DND-41 (cell line): Measurements from ENCODE around the gene MYBBP1A.

Experiments used
- ATAC-seq: fragments of 200-7000 bp; cut with Tn5 transposase; 3 replicates; pipeline ENCODE4 v1.9.1; 2021; ENCODE audit warnings: low read depth; ENCODE audit not compliant: insufficient read depth
- DNase-seq: peaks from one replicate; pipeline ENCODE4 v3.0.0-alpha.2; 2020
- H2AFZ ChIP-seq: 2 replicates; pipeline ENCODE4 v1.6.0; 2012; ENCODE audit warnings: low read depth, low read length
- H3K27ac ChIP-seq: 2 replicates; pipeline ENCODE4 v1.5.1; 2012; ENCODE audit warnings: low read length, inconsistent platforms
- H3K27me3 ChIP-seq: fragments of 200-600 bp; sonication (generic); 2 replicates; pipeline ENCODE4 v1.6.0; 2012; ENCODE audit warnings: low read length, mild to moderate bottlenecking, inconsistent platforms; ENCODE audit not compliant: insufficient read depth, poor library complexity
- H3K36me3 ChIP-seq: 2 replicates; pipeline ENCODE4 v1.5.1; 2012; ENCODE audit warnings: low read length, inconsistent platforms; ENCODE audit not compliant: insufficient read depth
- H3K4me1 ChIP-seq: 2 replicates; pipeline ENCODE4 v1.5.1; 2012; ENCODE audit warnings: mild to moderate bottlenecking, low read length; ENCODE audit not compliant: insufficient read depth
- H3K4me2 ChIP-seq: 2 replicates; pipeline ENCODE4 v1.6.0; 2012; ENCODE audit warnings: mild to moderate bottlenecking, moderate library complexity, low read length, inconsistent platforms; ENCODE audit not compliant: insufficient read depth
- H3K4me3 ChIP-seq, 2 experiments: fragments of 200-600 bp in 1 of 2; shearing (Covaris generic) in 1 of 2; 2 replicates each; pipeline ENCODE4 v1.5.1; 2012 to 2016; ENCODE audit warnings: inconsistent platforms in 2 of 2, low read length in 2 of 2, mild to moderate bottlenecking in 2 of 2, low read depth in 1 of 2, moderate library complexity in 1 of 2
- H3K79me2 ChIP-seq: 2 replicates; pipeline ENCODE4 v1.6.0; 2012; ENCODE audit warnings: low read length, inconsistent platforms; ENCODE audit not compliant: insufficient read depth
- H3K9ac ChIP-seq: 2 replicates; pipeline ENCODE4 v1.6.0; 2012; ENCODE audit warnings: low read depth, mild to moderate bottlenecking, inconsistent platforms, low read length, moderate library complexity
- H3K9me3 ChIP-seq: 2 replicates; pipeline ENCODE4 v1.5.1; 2012; ENCODE audit warnings: low read length, moderate library complexity, mild to moderate bottlenecking, inconsistent platforms; ENCODE audit not compliant: insufficient read depth, severe bottlenecking
- H4K20me1 ChIP-seq: 2 replicates; pipeline ENCODE4 v1.6.0; 2012; ENCODE audit warnings: low read length; ENCODE audit not compliant: insufficient read depth
- EZH2 ChIP-seq: IDR thresholded peaks from 3 replicates; pipeline ENCODE4 v1.6.1; 2012; ENCODE audit warnings: borderline replicate concordance, low read depth, mild to moderate bottlenecking, moderate library complexity, low read length, inconsistent platforms; ENCODE audit not compliant: severe bottlenecking
- TF ChIP-seq, protein P1 (sequence below): IDR thresholded peaks from 2 replicates; pipeline ENCODE4 v1.5.1; 2012; ENCODE audit warnings: borderline replicate concordance, low read length, moderate library complexity, mild to moderate bottlenecking; ENCODE audit not compliant: poor library complexity, severe bottlenecking; ENCODE audit errors: extremely low read depth

Gene MYBBP1A

GRCh38 chr17:4539576-4540223 is 15.5 kb downstream of the MYBBP1A start:
- ATAC-seq (no peak), DNase-seq (no peak)
- H2AFZ ChIP-seq: no peak overlapping the region
- H3K27me3 ChIP-seq: no peaks in the 10 kb centered on the region
- H3K36me3 ChIP-seq: peaks cover 68% of the 10 kb centered on the region
- H3K9me3 ChIP-seq: no peaks in the 10 kb centered on the region
- H3K79me2 ChIP-seq: no peaks in the 10 kb centered on the region
- H3K4me1 ChIP-seq: no peaks in the 10 kb centered on the region
- TF ChIP-seq, protein P1, sequence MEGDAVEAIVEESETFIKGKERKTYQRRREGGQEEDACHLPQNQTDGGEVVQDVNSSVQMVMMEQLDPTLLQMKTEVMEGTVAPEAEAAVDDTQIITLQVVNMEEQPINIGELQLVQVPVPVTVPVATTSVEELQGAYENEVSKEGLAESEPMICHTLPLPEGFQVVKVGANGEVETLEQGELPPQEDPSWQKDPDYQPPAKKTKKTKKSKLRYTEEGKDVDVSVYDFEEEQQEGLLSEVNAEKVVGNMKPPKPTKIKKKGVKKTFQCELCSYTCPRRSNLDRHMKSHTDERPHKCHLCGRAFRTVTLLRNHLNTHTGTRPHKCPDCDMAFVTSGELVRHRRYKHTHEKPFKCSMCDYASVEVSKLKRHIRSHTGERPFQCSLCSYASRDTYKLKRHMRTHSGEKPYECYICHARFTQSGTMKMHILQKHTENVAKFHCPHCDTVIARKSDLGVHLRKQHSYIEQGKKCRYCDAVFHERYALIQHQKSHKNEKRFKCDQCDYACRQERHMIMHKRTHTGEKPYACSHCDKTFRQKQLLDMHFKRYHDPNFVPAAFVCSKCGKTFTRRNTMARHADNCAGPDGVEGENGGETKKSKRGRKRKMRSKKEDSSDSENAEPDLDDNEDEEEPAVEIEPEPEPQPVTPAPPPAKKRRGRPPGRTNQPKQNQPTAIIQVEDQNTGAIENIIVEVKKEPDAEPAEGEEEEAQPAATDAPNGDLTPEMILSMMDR: no peak
- TF ChIP-seq EZH2: no peak
- peaks cover 39% of the 10 kb centered on the region for H4K20me1 ChIP-seq
- H3K9ac ChIP-seq: no peak overlapping the region
- H3K4me3 ChIP-seq: no peak overlapping the region
- no peak overlapping the region for H3K4me2 ChIP-seq
- no peak overlapping the region for H3K27ac ChIP-seq

- H3K9me3 ChIP-seq: no peaks in the 10 kb centered on the region
- ATAC-seq: no peak
- H3K36me3 ChIP-seq: peaks cover 64% of the 10 kb centered on the region
- H3K27me3 ChIP-seq: no peaks in the 10 kb centered on the region
- TF ChIP-seq, protein P1: no peak
- no peak for TF ChIP-seq EZH2
- no peak overlapping the region for H3K9ac ChIP-seq
- H3K4me1 ChIP-seq: no peaks in the 10 kb centered on the region
- no peak for DNase-seq
- H3K27ac ChIP-seq: no peak overlapping the region
- H4K20me1 ChIP-seq: peaks cover 38% of the 10 kb centered on the region
- H3K4me3 ChIP-seq: no peak overlapping the region
- H2AFZ ChIP-seq: no peak overlapping the region
- H3K79me2 ChIP-seq: no peaks in the 10 kb centered on the region
- H3K4me2 ChIP-seq: no peak overlapping the region
These were observed 16.2 kb downstream of the MYBBP1A start for GRCh38 chr17:4539025-4539424.

DNA sequence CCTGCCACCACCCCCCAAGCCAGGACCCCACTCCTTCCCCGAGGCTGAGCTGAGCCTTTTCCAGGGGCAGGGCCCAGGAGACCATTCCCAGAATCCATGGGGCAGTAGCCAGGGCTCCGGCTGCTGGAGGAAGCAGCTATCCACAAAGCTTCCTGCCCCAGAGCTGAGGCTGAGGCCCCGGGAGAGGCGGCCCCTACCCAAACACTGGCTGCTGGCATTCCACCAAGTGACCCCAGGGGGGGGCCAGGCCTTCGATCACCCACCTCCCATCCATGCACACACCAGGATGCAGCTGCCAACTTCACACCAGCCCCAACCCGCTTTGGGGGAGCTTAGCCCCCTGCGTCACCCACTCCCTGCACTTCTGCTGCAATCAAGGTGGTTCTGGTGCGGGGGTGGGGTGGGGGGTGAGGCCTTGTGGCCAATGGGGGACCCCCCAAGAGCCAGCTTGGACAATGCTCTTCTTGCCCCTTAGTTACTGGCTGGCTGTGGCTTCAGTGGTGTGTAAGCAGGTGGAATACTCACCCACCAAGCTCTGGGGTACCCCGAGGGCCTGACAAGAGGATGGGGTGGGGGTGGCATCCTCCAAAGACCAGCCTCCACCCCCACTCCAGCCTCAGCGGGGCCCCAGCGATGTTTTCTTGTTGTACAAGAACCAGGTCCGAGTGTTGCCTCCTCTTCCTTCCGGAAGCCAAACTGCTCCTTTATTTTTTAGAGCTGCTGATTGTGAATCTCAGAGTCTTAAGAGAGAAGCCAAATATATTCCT is 16.8 kb downstream of the MYBBP1A start:
- no peak for TF ChIP-seq EZH2
- TF ChIP-seq, protein P1: no peak
- Histone ChIP-seq H3K9me3 (no peaks in the 10 kb centered on the region), H3K4me1 (no peaks in the 10 kb centered on the region), H3K4me3 (no peak overlapping the region), H3K9ac (no peak overlapping the region), H3K27me3 (no peaks in the 10 kb centered on the region), H2AFZ (no peak overlapping the region), H3K36me3 (peaks cover 58% of the 10 kb centered on the region), H4K20me1 (peaks cover 34% of the 10 kb centered on the region), H3K79me2 (no peaks in the 10 kb centered on the region), H3K4me2 (no peak overlapping the region), H3K27ac (no peak overlapping the region)
- DNase-seq (no peak), ATAC-seq (no peak)
